Mammary epithelial cell (primary cell): Measurements from ENCODE around the gene ZDHHC24.

Experiments
- CTCF ChIP-seq, 2 donors: IDR thresholded peaks in 1 of 2; conservative IDR thresholded peaks in 1 of 2; 2 replicates each; pipeline ENCODE4 v1.5.1; 2011 to 2012; ENCODE audit warnings: inconsistent platforms in 2 of 2, low read length in 2 of 2, mild to moderate bottlenecking in 2 of 2, control low read depth in 1 of 2, low read depth in 1 of 2; ENCODE audit not compliant: insufficient read depth in 1 of 2; ENCODE audit errors: extremely low read depth in 1 of 2
- EZH2 ChIP-seq: IDR thresholded peaks from 2 replicates; pipeline ENCODE4 v1.6.1; 2012; ENCODE audit warnings: low read length, inconsistent platforms, borderline replicate concordance

- TF ChIP-seq CTCF (conservative IDR thresholded peaks at IDR 0.05 in 1 of 2, IDR thresholded peaks at IDR 0.05 in 1 of 2; ENCODE audit: extremely low read depth in 1 of 2, insufficient read depth in 1 of 2, low read depth in 1 of 2, low read length in 2 of 2) = no peak
- no peak for TF ChIP-seq EZH2
Measured at GRCh38 chr11:66547662-66548009, 1.8 kb upstream of the ZDHHC24 start.
